CD14-positive monocyte (primary cell): ENCODE data around the gene NUP50. TPM values are rescaled to one million over a fixed set of nuclear protein-coding genes. Genes with fewer than 3 reads are reported as not detected.

ENCODE experiments used
- DNase-seq, 3 donors: peaks; one replicate each; pipeline ENCODE4 v3.0.0-alpha.2; 2011 to 2022
- H2AFZ ChIP-seq: 2 replicates; pipeline ENCODE4 v1.6.0; 2012; ENCODE audit warnings: mild to moderate bottlenecking, low read depth, low read length, inconsistent platforms; ENCODE audit not compliant: insufficient read depth, poor library complexity, severe bottlenecking
- H3K27ac ChIP-seq, 2 donors: 1 replicate in 1 of 2; 2 replicates in 1 of 2; pipeline ENCODE4 v1.5.1; 2012 to 2013; ENCODE audit warnings: low read length in 2 of 2, control low read depth in 1 of 2, inconsistent platforms in 1 of 2, low read depth in 1 of 2, mild to moderate bottlenecking in 1 of 2
- H3K27me3 ChIP-seq, 2 donors: one replicate each; pipeline versions ENCODE4 v1.6.0 to v1.6.1; 2011 to 2013; ENCODE audit warnings: low read length in 2 of 2; ENCODE audit not compliant: control insufficient read depth in 2 of 2, insufficient read depth in 2 of 2
- H3K36me3 ChIP-seq, 2 donors: replicated peaks in 1 of 2; 1 replicate in 1 of 2; 2 replicates in 1 of 2; pipeline versions ENCODE4 v1.5.1 to v1.6.1; 2012 to 2013; ENCODE audit warnings: low read length in 2 of 2, control low read depth in 1 of 2, inconsistent platforms in 1 of 2, mild to moderate bottlenecking in 1 of 2; ENCODE audit not compliant: insufficient read depth in 2 of 2, control insufficient read depth in 1 of 2
- H3K4me1 ChIP-seq, 2 donors: 1 replicate in 1 of 2; 2 replicates in 1 of 2; pipeline versions ENCODE4 v1.5.1 to v1.6.1; 2012 to 2013; ENCODE audit warnings: low read length in 2 of 2, control low read depth in 1 of 2, inconsistent platforms in 1 of 2, mild to moderate bottlenecking in 1 of 2, moderate library complexity in 1 of 2; ENCODE audit not compliant: insufficient read depth in 2 of 2, control insufficient read depth in 1 of 2
- H3K4me2 ChIP-seq: replicated peaks from 2 replicates; pipeline ENCODE3; 2012; ENCODE audit warnings: low read length, moderate library complexity, mild to moderate bottlenecking; ENCODE audit not compliant: poor library complexity, severe bottlenecking; ENCODE audit errors: extremely low read depth
- H3K4me3 ChIP-seq, 3 experiments: fragments of 200-600 bp in 1 of 3; sonication (generic) in 1 of 3; replicated peaks in 1 of 3; 1 replicate in 2 of 3; 2 replicates in 1 of 3; pipeline ENCODE4 v1.5.1; 2011 to 2013; ENCODE audit warnings: low read length in 3 of 3, mild to moderate bottlenecking in 3 of 3, control low read depth in 2 of 3, low read depth in 2 of 3, inconsistent platforms in 1 of 3, moderate library complexity in 1 of 3
- H3K79me2 ChIP-seq: 2 replicates; pipeline ENCODE4 v1.6.0; 2012; ENCODE audit warnings: mild to moderate bottlenecking, control low read depth, inconsistent platforms, low read length, moderate library complexity; ENCODE audit not compliant: insufficient read depth
- H3K9ac ChIP-seq: 2 replicates; pipeline ENCODE4 v1.6.0; 2017; ENCODE audit warnings: low read length, mild to moderate bottlenecking; ENCODE audit not compliant: insufficient read depth, poor library complexity, severe bottlenecking
- H3K9me3 ChIP-seq, 2 donors: replicated peaks in 1 of 2; 1 replicate in 1 of 2; 2 replicates in 1 of 2; pipeline versions ENCODE4 v1.5.1 to v1.6.1; 2012 to 2013; ENCODE audit warnings: low read length in 2 of 2, control low read depth in 1 of 2; ENCODE audit not compliant: control insufficient read depth in 1 of 2, insufficient read depth in 1 of 2
- H4K20me1 ChIP-seq: 2 replicates; pipeline ENCODE4 v1.6.0; 2012; ENCODE audit warnings: mild to moderate bottlenecking, low read length, control low read depth, moderate library complexity; ENCODE audit not compliant: insufficient read depth
- H3K27ac Mint-ChIP-seq, 7 donors: one replicate each; pipeline ENCODE4 v1.8.0; 2020; ENCODE audit warnings: mild to moderate bottlenecking in 7 of 7, mixed read lengths in 7 of 7, moderate library complexity in 6 of 7, inconsistent platforms in 2 of 7
- H3K27me3 Mint-ChIP-seq, 3 donors: one replicate each; pipeline ENCODE4 v1.8.0; 2021 to 2022; ENCODE audit warnings: low read depth in 3 of 3, mild to moderate bottlenecking in 3 of 3, mixed read lengths in 3 of 3, moderate library complexity in 3 of 3, inconsistent platforms in 1 of 3
- H3K36me3 Mint-ChIP-seq, 2 donors: one replicate each; pipeline ENCODE4 v1.8.0; 2020; ENCODE audit warnings: mixed read lengths in 2 of 2, inconsistent platforms in 1 of 2, mild to moderate bottlenecking in 1 of 2
- H3K4me1 Mint-ChIP-seq: one replicate; pipeline ENCODE4 v1.8.0; 2020; ENCODE audit warnings: mild to moderate bottlenecking, mixed read lengths
- H3K4me3 Mint-ChIP-seq, 2 donors: one replicate each; pipeline ENCODE4 v1.8.0; 2020; ENCODE audit warnings: mild to moderate bottlenecking in 2 of 2, mixed read lengths in 2 of 2, moderate library complexity in 1 of 2
- H3K9me3 Mint-ChIP-seq, 7 donors: one replicate each; pipeline ENCODE4 v1.8.0; 2020 to 2022; ENCODE audit warnings: mixed read lengths in 7 of 7, mild to moderate bottlenecking in 6 of 7, moderate library complexity in 6 of 7, inconsistent platforms in 2 of 7
- WGBS: methylation state at CpG from one replicate; pipeline ENCODE4 v1.1.5; 2013; ENCODE audit warnings: missing lambda C conversion rate; ENCODE audit not compliant: insufficient coverage; 5-methylcytosine and 5-hydroxymethylcytosine counted together
- intact Hi-C, 2 donors: fragments of 100-400 bp; cut with micrococcal nuclease; formaldehyde crosslinking; loops; one replicate each; pipeline versions ENCODE4 v1.15.0 to v1.15.1; 2023
- polyA plus RNA-seq, 3 donors: library from polyadenylated mRNA; depleted of rRNA in 1 of 3; unstranded in 2 of 3; stranded (reverse) in 1 of 3; fragments of 300-500 nt in 2 of 3; fragments of >200 nt in 1 of 3; fragmentation: Illumina TruSeq in 2 of 3; gene quantifications; 1 replicate in 2 of 3; 2 replicates in 1 of 3; pipeline ENCODE4 v1.2.3, GENCODE V29; 2012 to 2021
- TF ChIP-seq, protein P1 (sequence below): fragments of 200-600 bp; IDR thresholded peaks from one replicate; pipeline ENCODE4 v1.8.0; 2022; ENCODE audit warnings: antibody characterized with exemption, mild to moderate bottlenecking

NUP50 gene
- polyA plus RNA-seq, 3 donors, result 23.4 to 28.4 (median 26.9) TPM

DNA sequence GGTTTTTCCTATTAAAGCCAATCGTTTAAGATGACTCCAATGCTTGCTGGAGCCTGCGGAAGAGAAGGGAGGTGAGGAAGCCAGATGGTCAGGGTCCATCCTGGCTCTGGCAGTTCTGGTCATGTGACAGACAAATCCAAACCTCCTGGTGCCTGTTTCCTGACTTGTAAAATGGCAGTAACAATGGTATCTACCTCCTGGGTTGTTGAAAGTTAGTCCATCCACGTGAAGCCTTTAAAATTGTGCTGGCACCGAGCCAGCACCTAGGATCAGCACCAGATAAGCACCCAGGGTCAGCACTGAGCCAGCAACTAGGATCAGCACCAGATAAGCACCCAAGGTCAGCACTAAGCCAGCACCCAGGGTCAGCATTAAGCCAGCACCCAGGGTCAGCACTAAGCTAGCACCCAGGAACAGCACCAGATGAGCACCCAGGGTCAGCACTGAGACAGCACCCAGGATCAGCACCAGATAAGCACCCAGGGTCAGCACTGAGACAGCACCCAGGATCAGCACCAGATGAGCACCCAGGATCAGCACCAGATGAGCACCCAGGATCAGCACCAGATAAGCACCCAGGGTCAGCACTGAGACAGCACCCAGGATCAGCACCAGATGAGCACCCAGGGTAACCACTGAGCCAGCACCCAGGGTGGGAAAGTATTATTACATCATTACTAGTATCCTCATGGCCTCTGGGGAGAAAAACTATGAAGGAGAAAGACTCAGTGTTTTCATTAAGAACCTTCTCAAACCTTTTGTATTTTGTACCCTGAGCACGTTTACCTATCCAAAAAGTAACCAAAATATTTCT is 59.8 kb downstream of the NUP50 start:
- WGBS, result 37% methylated on average over 3 of the region's 5 CpGs
- no peak overlapping the region for H2AFZ ChIP-seq
- H3K27ac ChIP-seq, result peak overlapping the region; percentile 32 to 98
- peak overlapping the region; percentile 43 for H3K4me2 ChIP-seq
- TF ChIP-seq, protein P1, sequence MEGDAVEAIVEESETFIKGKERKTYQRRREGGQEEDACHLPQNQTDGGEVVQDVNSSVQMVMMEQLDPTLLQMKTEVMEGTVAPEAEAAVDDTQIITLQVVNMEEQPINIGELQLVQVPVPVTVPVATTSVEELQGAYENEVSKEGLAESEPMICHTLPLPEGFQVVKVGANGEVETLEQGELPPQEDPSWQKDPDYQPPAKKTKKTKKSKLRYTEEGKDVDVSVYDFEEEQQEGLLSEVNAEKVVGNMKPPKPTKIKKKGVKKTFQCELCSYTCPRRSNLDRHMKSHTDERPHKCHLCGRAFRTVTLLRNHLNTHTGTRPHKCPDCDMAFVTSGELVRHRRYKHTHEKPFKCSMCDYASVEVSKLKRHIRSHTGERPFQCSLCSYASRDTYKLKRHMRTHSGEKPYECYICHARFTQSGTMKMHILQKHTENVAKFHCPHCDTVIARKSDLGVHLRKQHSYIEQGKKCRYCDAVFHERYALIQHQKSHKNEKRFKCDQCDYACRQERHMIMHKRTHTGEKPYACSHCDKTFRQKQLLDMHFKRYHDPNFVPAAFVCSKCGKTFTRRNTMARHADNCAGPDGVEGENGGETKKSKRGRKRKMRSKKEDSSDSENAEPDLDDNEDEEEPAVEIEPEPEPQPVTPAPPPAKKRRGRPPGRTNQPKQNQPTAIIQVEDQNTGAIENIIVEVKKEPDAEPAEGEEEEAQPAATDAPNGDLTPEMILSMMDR, result no peak
- Mint-ChIP-seq H3K4me1 (peaks cover 94% of the 10 kb centered on the region), H3K27me3 (no peaks in the 10 kb centered on the region), H3K9me3 (peaks cover 0 to 3% (median 0%) of the 10 kb centered on the region in 7 donors), H3K27ac (peak overlapping the region; percentile 68 to 100 (median 86)), H3K4me3 (peak overlapping the region in 1 of 2 donors; percentile 77), H3K36me3 (peaks cover 14 to 26% of the 10 kb centered on the region in 2 donors)
- peaks cover 86 to 92% of the 10 kb centered on the region in 2 donors for H3K4me1 ChIP-seq
- peaks cover 98% of the 10 kb centered on the region for H3K79me2 ChIP-seq
- no peaks in the 10 kb centered on the region for H3K9me3 ChIP-seq
- peak in 1 of 3 donors; percentile 26 for DNase-seq
- peaks cover 0 to 7% of the 10 kb centered on the region in 2 donors for H3K36me3 ChIP-seq
- no peaks in the 10 kb centered on the region for H3K27me3 ChIP-seq
- peaks cover 69% of the 10 kb centered on the region for H4K20me1 ChIP-seq
- H3K9ac ChIP-seq, result no peak overlapping the region
- peak overlapping the region in 1 of 3 experiments; percentile 17 for H3K4me3 ChIP-seq
- intact Hi-C loops, result no loop called here

DNA sequence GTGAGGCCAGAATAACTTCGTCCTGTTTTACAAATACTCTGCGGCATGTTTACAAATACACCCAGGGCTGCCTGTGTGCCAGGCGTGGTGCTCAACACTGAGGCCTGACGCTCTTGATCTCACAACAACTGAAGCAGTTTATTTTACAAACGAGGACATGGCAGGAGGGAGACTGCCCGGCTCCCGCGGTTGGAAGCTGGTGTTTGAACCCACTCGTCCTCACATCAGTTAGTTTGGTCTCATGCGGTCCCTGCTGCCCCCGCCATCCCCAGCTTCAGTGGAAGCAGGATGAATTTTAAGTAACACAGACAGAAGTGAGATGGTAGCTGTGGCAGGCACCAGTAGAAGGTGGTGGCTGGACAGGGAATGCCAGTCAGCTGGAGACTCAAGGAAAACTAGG is 60.6 kb downstream of the NUP50 start:
- Histone ChIP-seq H3K9me3 (no peaks in the 10 kb centered on the region), H3K79me2 (peaks cover 98% of the 10 kb centered on the region), H3K9ac (peak overlapping the region; percentile 73), H3K4me1 (peaks cover 86 to 88% of the 10 kb centered on the region in 2 donors), H2AFZ (no peak overlapping the region), H3K4me2 (no peak overlapping the region), H3K4me3 (no peak overlapping the region), H3K36me3 (peaks cover 0 to 7% of the 10 kb centered on the region in 2 donors), H4K20me1 (peaks cover 61% of the 10 kb centered on the region), H3K27ac (peak overlapping the region; percentile 95 to 98), H3K27me3 (no peaks in the 10 kb centered on the region)
- TF ChIP-seq, protein P1, result no peak
- H3K4me1 Mint-ChIP-seq, result peaks cover 88% of the 10 kb centered on the region
- H3K27me3 Mint-ChIP-seq, result no peaks in the 10 kb centered on the region
- WGBS, result 66% methylated on average over 10 of the region's 11 CpGs
- peak overlapping the region; percentile 41 to 100 (median 89) for H3K27ac Mint-ChIP-seq
- intact Hi-C loops, result no loop called here
- peaks cover 14 to 28% of the 10 kb centered on the region in 2 donors for H3K36me3 Mint-ChIP-seq
- peak overlapping the region in 1 of 2 donors; percentile 35 for H3K4me3 Mint-ChIP-seq
- peaks cover 0 to 3% (median 0%) of the 10 kb centered on the region in 7 donors for H3K9me3 Mint-ChIP-seq
- DNase-seq, result no peak
